Endodermal cell (in vitro differentiated cells): ENCODE data around the gene ESYT3. TPM values are rescaled to one million over a fixed set of nuclear protein-coding genes. Genes with fewer than 3 reads are reported as not detected.

ENCODE experiments used
- DNase-seq: peaks from one replicate; pipeline ENCODE4 v3.0.0-alpha.2; 2017
- H3K27ac ChIP-seq: 2 replicates; pipeline ENCODE4 v1.5.1; 2013; ENCODE audit warnings: mild to moderate bottlenecking, low read depth, low read length, moderate library complexity
- H3K27me3 ChIP-seq: 2 replicates; pipeline ENCODE4 v1.6.1; 2013; ENCODE audit warnings: mild to moderate bottlenecking, low read length, moderate library complexity; ENCODE audit not compliant: insufficient read depth, control insufficient read depth, poor library complexity, severe bottlenecking
- H3K36me3 ChIP-seq: 2 replicates; pipeline ENCODE4 v1.7.0; 2013; ENCODE audit warnings: mild to moderate bottlenecking, low read length, moderate library complexity; ENCODE audit not compliant: control insufficient read depth, insufficient read depth
- H3K4me1 ChIP-seq: one replicate; pipeline ENCODE4 v1.7.0; 2013; ENCODE audit warnings: low read length; ENCODE audit not compliant: control insufficient read depth, insufficient read depth
- H3K4me3 ChIP-seq: 2 replicates; pipeline ENCODE4 v1.5.1; 2013; ENCODE audit warnings: mild to moderate bottlenecking, low read length, moderate library complexity
- H3K9ac ChIP-seq: 2 replicates; pipeline ENCODE4 v1.6.1; 2013; ENCODE audit warnings: mild to moderate bottlenecking, low read length, moderate library complexity; ENCODE audit not compliant: poor library complexity, severe bottlenecking; ENCODE audit errors: extremely low read depth
- H3K9me3 ChIP-seq: 2 replicates; pipeline ENCODE4 v1.6.1; 2013; ENCODE audit warnings: mild to moderate bottlenecking, low read length, moderate library complexity; ENCODE audit not compliant: control insufficient read depth
- H3K27ac Mint-ChIP-seq: 2 replicates; pipeline ENCODE4 v1.8.0; 2020; ENCODE audit warnings: mixed read lengths
- H3K27me3 Mint-ChIP-seq: 2 replicates; pipeline ENCODE4 v1.8.0; 2021; ENCODE audit warnings: mild to moderate bottlenecking, mixed read lengths; ENCODE audit not compliant: insufficient read depth
- H3K36me3 Mint-ChIP-seq: 2 replicates; pipeline ENCODE4 v1.8.0; 2020; ENCODE audit warnings: low read depth, mixed read lengths
- H3K4me1 Mint-ChIP-seq: 2 replicates; pipeline ENCODE4 v1.8.0; 2020; ENCODE audit warnings: mixed read lengths
- H3K4me3 Mint-ChIP-seq: 2 replicates; pipeline ENCODE4 v1.8.0; 2020; ENCODE audit warnings: mild to moderate bottlenecking, moderate library complexity, mixed read lengths
- H3K9me3 Mint-ChIP-seq: 2 replicates; pipeline ENCODE4 v1.8.0; 2020; ENCODE audit warnings: mild to moderate bottlenecking, mixed read lengths
- WGBS, 2 experiments: methylation state at CpG; one replicate each; pipeline versions ENCODE4 v1.1.5 to v1.1.7; 2013; ENCODE audit warnings: missing lambda C conversion rate in 2 of 2, mixed read lengths in 1 of 2; ENCODE audit not compliant: insufficient coverage in 1 of 2, insufficient read length in 1 of 2; 5-methylcytosine and 5-hydroxymethylcytosine counted together
- total RNA-seq, 2 donors: library from RNA; stranded (reverse); fragmentation: NEBNext Ultra II Directional in 1 of 2; extraction: Animal tissue kit (Norgen Biotek cat#: 25700) in 1 of 2; gene quantifications; 2 replicates in 1 of 2; 3 replicates in 1 of 2; pipeline ENCODE4 v1.2.1, GENCODE V29; 2021
- TF ChIP-seq, protein P1 (sequence below): fragments of 200-600 bp; sonication (generic); conservative IDR thresholded peaks from 2 replicates; pipeline ENCODE4 v1.5.0; 2021; ENCODE audit warnings: antibody characterized with exemption, mild to moderate bottlenecking

ESYT3 gene
- total RNA-seq, 2 donors from 2014 or later: 7.7 to 10.2 TPM

DNA sequence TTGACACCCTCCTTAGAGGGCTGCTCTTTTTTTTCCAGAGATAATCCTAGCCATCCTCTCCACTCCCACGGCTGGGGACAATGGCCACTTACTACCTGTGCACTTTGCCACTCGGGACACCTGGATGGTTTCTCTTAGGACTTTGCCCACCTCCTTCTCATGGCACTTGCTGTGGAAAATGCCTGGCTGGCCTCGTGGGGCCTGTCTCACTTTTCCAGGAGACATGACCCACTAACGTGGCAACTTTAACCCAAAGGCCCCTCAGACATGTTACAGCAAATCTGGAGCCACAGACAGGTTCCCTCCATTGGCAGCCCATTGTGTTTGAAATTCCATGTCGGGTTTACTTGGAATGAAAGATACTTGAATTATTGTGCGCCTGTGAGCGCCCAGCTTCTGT, 29.4 kb upstream of the ESYT3 start:
- TF ChIP-seq, protein P1, sequence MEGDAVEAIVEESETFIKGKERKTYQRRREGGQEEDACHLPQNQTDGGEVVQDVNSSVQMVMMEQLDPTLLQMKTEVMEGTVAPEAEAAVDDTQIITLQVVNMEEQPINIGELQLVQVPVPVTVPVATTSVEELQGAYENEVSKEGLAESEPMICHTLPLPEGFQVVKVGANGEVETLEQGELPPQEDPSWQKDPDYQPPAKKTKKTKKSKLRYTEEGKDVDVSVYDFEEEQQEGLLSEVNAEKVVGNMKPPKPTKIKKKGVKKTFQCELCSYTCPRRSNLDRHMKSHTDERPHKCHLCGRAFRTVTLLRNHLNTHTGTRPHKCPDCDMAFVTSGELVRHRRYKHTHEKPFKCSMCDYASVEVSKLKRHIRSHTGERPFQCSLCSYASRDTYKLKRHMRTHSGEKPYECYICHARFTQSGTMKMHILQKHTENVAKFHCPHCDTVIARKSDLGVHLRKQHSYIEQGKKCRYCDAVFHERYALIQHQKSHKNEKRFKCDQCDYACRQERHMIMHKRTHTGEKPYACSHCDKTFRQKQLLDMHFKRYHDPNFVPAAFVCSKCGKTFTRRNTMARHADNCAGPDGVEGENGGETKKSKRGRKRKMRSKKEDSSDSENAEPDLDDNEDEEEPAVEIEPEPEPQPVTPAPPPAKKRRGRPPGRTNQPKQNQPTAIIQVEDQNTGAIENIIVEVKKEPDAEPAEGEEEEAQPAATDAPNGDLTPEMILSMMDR: no peak
- Mint-ChIP-seq H3K4me1 (no peaks in the 10 kb centered on the region), H3K4me3 (no peak overlapping the region), H3K36me3 (peaks cover 15% of the 10 kb centered on the region), H3K27ac (no peak overlapping the region), H3K9me3 (no peaks in the 10 kb centered on the region), H3K27me3 (peaks cover 1% of the 10 kb centered on the region)
- Histone ChIP-seq H3K27me3 (no peaks in the 10 kb centered on the region), H3K27ac (no peak overlapping the region), H3K4me3 (no peak overlapping the region), H3K36me3 (no peaks in the 10 kb centered on the region), H3K4me1 (no peaks in the 10 kb centered on the region), H3K9me3 (no peaks in the 10 kb centered on the region), H3K9ac (no peak overlapping the region)
- DNase-seq: peak; percentile 13
- WGBS, 2 experiments: 94 to 97% methylated on average over 6 to 7 of the region's 7 CpGs

DNA sequence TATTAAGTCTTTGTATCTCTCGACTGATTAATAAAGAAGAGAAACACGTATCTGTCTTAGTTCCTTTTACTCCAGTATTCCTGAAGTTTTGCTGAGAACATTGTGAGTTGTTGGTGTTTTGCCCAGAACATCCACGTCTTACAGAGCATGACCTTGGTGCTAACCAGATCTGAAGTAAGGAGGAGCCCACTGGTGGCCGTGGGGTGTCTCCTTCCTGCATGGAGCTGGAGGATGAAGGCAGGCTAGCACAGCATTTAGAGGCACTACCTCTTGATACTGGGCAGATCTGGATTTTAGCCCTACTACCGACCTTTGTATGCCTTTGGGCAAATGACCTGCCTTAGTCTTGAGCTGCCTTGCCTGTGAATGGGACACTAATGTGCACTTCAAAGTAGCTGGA, 28.9 kb upstream of the ESYT3 start:
- H3K27ac ChIP-seq: no peak overlapping the region
- Mint-ChIP-seq H3K4me3 (no peak overlapping the region), H3K27me3 (peaks cover 1% of the 10 kb centered on the region), H3K36me3 (peaks cover 15% of the 10 kb centered on the region), H3K27ac (no peak overlapping the region), H3K9me3 (no peaks in the 10 kb centered on the region), H3K4me1 (no peaks in the 10 kb centered on the region)
- no peak overlapping the region for H3K4me3 ChIP-seq
- TF ChIP-seq, protein P1: no peak
- no peak overlapping the region for H3K9ac ChIP-seq
- WGBS, 2 experiments: 90 to 97% methylated on average over 5 of the region's 5 CpGs
- no peaks in the 10 kb centered on the region for H3K9me3 ChIP-seq
- H3K4me1 ChIP-seq: no peaks in the 10 kb centered on the region
- no peaks in the 10 kb centered on the region for H3K27me3 ChIP-seq
- DNase-seq: peak; percentile 14
- no peaks in the 10 kb centered on the region for H3K36me3 ChIP-seq

DNA sequence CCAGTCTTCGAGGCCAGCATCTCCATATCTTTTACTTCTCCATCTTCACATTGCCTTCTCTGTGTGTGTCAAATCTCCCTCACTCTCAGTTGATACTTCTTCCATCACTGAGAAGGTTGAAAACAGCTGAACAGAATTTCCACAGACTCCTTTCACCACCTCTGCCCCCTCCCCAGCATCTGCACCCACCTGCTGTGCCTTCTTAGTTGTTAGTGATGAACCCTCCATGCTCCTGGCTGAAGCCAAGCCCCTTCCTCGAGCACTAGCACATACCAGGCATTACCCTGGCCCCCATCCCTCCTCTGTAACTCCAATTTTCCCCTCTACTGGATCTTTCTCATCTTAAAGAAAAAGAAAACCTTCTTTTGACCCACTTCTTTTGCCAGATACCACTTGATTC, 27.8 kb upstream of the ESYT3 start:
- Histone ChIP-seq H3K9me3 (no peaks in the 10 kb centered on the region), H3K27me3 (no peaks in the 10 kb centered on the region), H3K4me1 (no peaks in the 10 kb centered on the region), H3K36me3 (no peaks in the 10 kb centered on the region), H3K9ac (no peak overlapping the region), H3K27ac (no peak overlapping the region), H3K4me3 (no peak overlapping the region)
- TF ChIP-seq, protein P1: no peak
- peak; percentile 11 for DNase-seq
- peaks cover 1% of the 10 kb centered on the region for H3K27me3 Mint-ChIP-seq
- no peak overlapping the region for H3K27ac Mint-ChIP-seq
- H3K4me1 Mint-ChIP-seq: no peaks in the 10 kb centered on the region
- no peak overlapping the region for H3K4me3 Mint-ChIP-seq
- H3K9me3 Mint-ChIP-seq: no peaks in the 10 kb centered on the region
- 81 to 85% methylated on average over 2 of the region's 2 CpGs for WGBS, 2 experiments
- peaks cover 15% of the 10 kb centered on the region for H3K36me3 Mint-ChIP-seq
